CD14-positive monocyte (primary cell): ENCODE results near the gene TRIM44. TPM values are rescaled to one million over a fixed set of nuclear protein-coding genes. Genes with fewer than 3 reads are reported as not detected.
"Not testable (repeated sequence)": the region's sequence is repeated elsewhere in the genome, so short reads cannot be mapped to it uniquely, and the experiment has no call there.

Source experiments
- DNase-seq, 3 donors: peaks; one replicate each; pipeline ENCODE4 v3.0.0-alpha.2; 2011 to 2022
- H2AFZ ChIP-seq: 2 replicates; pipeline ENCODE4 v1.6.0; 2012; ENCODE audit warnings: mild to moderate bottlenecking, low read depth, low read length, inconsistent platforms; ENCODE audit not compliant: insufficient read depth, poor library complexity, severe bottlenecking
- H3K27ac ChIP-seq, 2 donors: 1 replicate in 1 of 2; 2 replicates in 1 of 2; pipeline ENCODE4 v1.5.1; 2012 to 2013; ENCODE audit warnings: low read length in 2 of 2, control low read depth in 1 of 2, inconsistent platforms in 1 of 2, low read depth in 1 of 2, mild to moderate bottlenecking in 1 of 2
- H3K27me3 ChIP-seq, 2 donors: one replicate each; pipeline versions ENCODE4 v1.6.0 to v1.6.1; 2011 to 2013; ENCODE audit warnings: low read length in 2 of 2; ENCODE audit not compliant: control insufficient read depth in 2 of 2, insufficient read depth in 2 of 2
- H3K36me3 ChIP-seq, 2 donors: replicated peaks in 1 of 2; 1 replicate in 1 of 2; 2 replicates in 1 of 2; pipeline versions ENCODE4 v1.5.1 to v1.6.1; 2012 to 2013; ENCODE audit warnings: low read length in 2 of 2, control low read depth in 1 of 2, inconsistent platforms in 1 of 2, mild to moderate bottlenecking in 1 of 2; ENCODE audit not compliant: insufficient read depth in 2 of 2, control insufficient read depth in 1 of 2
- H3K4me1 ChIP-seq, 2 donors: 1 replicate in 1 of 2; 2 replicates in 1 of 2; pipeline versions ENCODE4 v1.5.1 to v1.6.1; 2012 to 2013; ENCODE audit warnings: low read length in 2 of 2, control low read depth in 1 of 2, inconsistent platforms in 1 of 2, mild to moderate bottlenecking in 1 of 2, moderate library complexity in 1 of 2; ENCODE audit not compliant: insufficient read depth in 2 of 2, control insufficient read depth in 1 of 2
- H3K4me2 ChIP-seq: replicated peaks from 2 replicates; pipeline ENCODE3; 2012; ENCODE audit warnings: low read length, moderate library complexity, mild to moderate bottlenecking; ENCODE audit not compliant: poor library complexity, severe bottlenecking; ENCODE audit errors: extremely low read depth
- H3K4me3 ChIP-seq, 3 experiments: fragments of 200-600 bp in 1 of 3; sonication (generic) in 1 of 3; replicated peaks in 1 of 3; 1 replicate in 2 of 3; 2 replicates in 1 of 3; pipeline ENCODE4 v1.5.1; 2011 to 2013; ENCODE audit warnings: low read length in 3 of 3, mild to moderate bottlenecking in 3 of 3, control low read depth in 2 of 3, low read depth in 2 of 3, inconsistent platforms in 1 of 3, moderate library complexity in 1 of 3
- H3K79me2 ChIP-seq: 2 replicates; pipeline ENCODE4 v1.6.0; 2012; ENCODE audit warnings: mild to moderate bottlenecking, control low read depth, inconsistent platforms, low read length, moderate library complexity; ENCODE audit not compliant: insufficient read depth
- H3K9ac ChIP-seq: 2 replicates; pipeline ENCODE4 v1.6.0; 2017; ENCODE audit warnings: low read length, mild to moderate bottlenecking; ENCODE audit not compliant: insufficient read depth, poor library complexity, severe bottlenecking
- H3K9me3 ChIP-seq, 2 donors: replicated peaks in 1 of 2; 1 replicate in 1 of 2; 2 replicates in 1 of 2; pipeline versions ENCODE4 v1.5.1 to v1.6.1; 2012 to 2013; ENCODE audit warnings: low read length in 2 of 2, control low read depth in 1 of 2; ENCODE audit not compliant: control insufficient read depth in 1 of 2, insufficient read depth in 1 of 2
- H4K20me1 ChIP-seq: 2 replicates; pipeline ENCODE4 v1.6.0; 2012; ENCODE audit warnings: mild to moderate bottlenecking, low read length, control low read depth, moderate library complexity; ENCODE audit not compliant: insufficient read depth
- H3K27ac Mint-ChIP-seq, 7 donors: one replicate each; pipeline ENCODE4 v1.8.0; 2020; ENCODE audit warnings: mild to moderate bottlenecking in 7 of 7, mixed read lengths in 7 of 7, moderate library complexity in 6 of 7, inconsistent platforms in 2 of 7
- H3K27me3 Mint-ChIP-seq, 3 donors: one replicate each; pipeline ENCODE4 v1.8.0; 2021 to 2022; ENCODE audit warnings: low read depth in 3 of 3, mild to moderate bottlenecking in 3 of 3, mixed read lengths in 3 of 3, moderate library complexity in 3 of 3, inconsistent platforms in 1 of 3
- H3K36me3 Mint-ChIP-seq, 2 donors: one replicate each; pipeline ENCODE4 v1.8.0; 2020; ENCODE audit warnings: mixed read lengths in 2 of 2, inconsistent platforms in 1 of 2, mild to moderate bottlenecking in 1 of 2
- H3K4me1 Mint-ChIP-seq: one replicate; pipeline ENCODE4 v1.8.0; 2020; ENCODE audit warnings: mild to moderate bottlenecking, mixed read lengths
- H3K4me3 Mint-ChIP-seq, 2 donors: one replicate each; pipeline ENCODE4 v1.8.0; 2020; ENCODE audit warnings: mild to moderate bottlenecking in 2 of 2, mixed read lengths in 2 of 2, moderate library complexity in 1 of 2
- H3K9me3 Mint-ChIP-seq, 7 donors: one replicate each; pipeline ENCODE4 v1.8.0; 2020 to 2022; ENCODE audit warnings: mixed read lengths in 7 of 7, mild to moderate bottlenecking in 6 of 7, moderate library complexity in 6 of 7, inconsistent platforms in 2 of 7
- CTCF ChIP-seq: fragments of 200-600 bp; IDR thresholded peaks from one replicate; pipeline ENCODE4 v1.8.0; 2022; ENCODE audit warnings: antibody characterized with exemption, mild to moderate bottlenecking
- WGBS: methylation state at CpG from one replicate; pipeline ENCODE4 v1.1.5; 2013; ENCODE audit warnings: missing lambda C conversion rate; ENCODE audit not compliant: insufficient coverage; 5-methylcytosine and 5-hydroxymethylcytosine counted together
- intact Hi-C, 2 donors: fragments of 100-400 bp; cut with micrococcal nuclease; formaldehyde crosslinking; loops; one replicate each; pipeline versions ENCODE4 v1.15.0 to v1.15.1; 2023
- polyA plus RNA-seq, 3 donors: library from polyadenylated mRNA; depleted of rRNA in 1 of 3; unstranded in 2 of 3; stranded (reverse) in 1 of 3; fragments of 300-500 nt in 2 of 3; fragments of >200 nt in 1 of 3; fragmentation: Illumina TruSeq in 2 of 3; gene quantifications; 1 replicate in 2 of 3; 2 replicates in 1 of 3; pipeline ENCODE4 v1.2.3, GENCODE V29; 2012 to 2021

TRIM44 gene
- polyA plus RNA-seq, 3 donors: 25.3 to 47.1 (median 45.9) TPM

- Histone ChIP-seq H3K36me3 (no peaks in the 10 kb centered on the region), H3K27ac (no peak overlapping the region), H3K9ac (no peak overlapping the region), H3K4me1 (no peaks in the 10 kb centered on the region), H3K4me3 (no peak overlapping the region), H3K4me2 (no peak overlapping the region), H3K9me3 (no peaks in the 10 kb centered on the region), H4K20me1 (no peaks in the 10 kb centered on the region), H3K27me3 (no peaks in the 10 kb centered on the region), H3K79me2 (no peaks in the 10 kb centered on the region), H2AFZ (no peak overlapping the region)
- intact Hi-C loops: no loop called here
- no peak overlapping the region for H3K4me3 Mint-ChIP-seq
- DNase-seq: no peak
- H3K27me3 Mint-ChIP-seq: peaks cover 3% of the 10 kb centered on the region in 3 donors
- peaks cover 0 to 4% (median 0%) of the 10 kb centered on the region in 7 donors for H3K9me3 Mint-ChIP-seq
- H3K4me1 Mint-ChIP-seq: no peaks in the 10 kb centered on the region
- no CpG with 5 or more reads among the region's 2 CpGs for WGBS
- no peaks in the 10 kb centered on the region for H3K36me3 Mint-ChIP-seq
- TF ChIP-seq CTCF: no peak
- H3K27ac Mint-ChIP-seq: no peak overlapping the region
These were observed 196.7 kb downstream of the TRIM44 start for GRCh38 chr11:35859301-35859700.

GRCh38 chr11:35860194-35860593, 197.6 kb downstream of the TRIM44 start:
- H3K4me1 Mint-ChIP-seq, DNase-seq, H3K9me3 ChIP-seq, intact Hi-C loops, H3K27me3 ChIP-seq, H3K4me2 ChIP-seq, H3K9me3 Mint-ChIP-seq, H3K9ac ChIP-seq, H3K4me3 ChIP-seq, H3K27me3 Mint-ChIP-seq, H3K4me3 Mint-ChIP-seq, H4K20me1 ChIP-seq, H3K27ac ChIP-seq, H3K36me3 ChIP-seq, H3K4me1 ChIP-seq, H3K79me2 ChIP-seq, H2AFZ ChIP-seq, H3K36me3 Mint-ChIP-seq: not testable (repeated sequence)
- peak overlapping the region in 1 of 7 donors; percentile 66 for H3K27ac Mint-ChIP-seq
- 91% methylated on average over 1 of the region's 3 CpGs for WGBS
